NCI-H69 (cell line): ENCODE data around the gene BHMT.
A peak's percentile ranks its signal among the peaks of the same experiment; 100 is the strongest.
"Not testable (repeated sequence)": the region's sequence is repeated elsewhere in the genome, so short reads cannot be mapped to it uniquely, and the experiment has no call there.

ENCODE experiments used
- DNase-seq: peaks from one replicate; lab custom pipeline; 2025; lab: John Stamatoyannopoulos, UW

The BHMT gene

GRCh38 chr5:79111960-79112702, 522 bp downstream of the BHMT start:
- DNase-seq, result no peak

- no peak for DNase-seq
Measured at GRCh38 chr5:79112703-79113058, 1.1 kb downstream of the BHMT start.

GRCh38 chr5:79119486-79119885, 7.9 kb downstream of the BHMT start:
- DNase-seq, result no peak

- DNase-seq, result no peak
Measured at GRCh38 chr5:79120221-79120620, 8.6 kb downstream of the BHMT start.

- no peak for DNase-seq
Measured at GRCh38 chr5:79122973-79123372, 11.4 kb downstream of the BHMT start.

- no peak for DNase-seq
Measured at GRCh38 chr5:79124607-79125006, 13.0 kb downstream of the BHMT start.

- no peak for DNase-seq
Measured at GRCh38 chr5:79130781-79131180, 19.2 kb downstream of the BHMT start.

- DNase-seq, result peak; percentile 52
Measured at GRCh38 chr5:79133121-79133656, 21.6 kb downstream of the BHMT start.

- DNase-seq, result peak; percentile 78
Measured at GRCh38 chr5:79133657-79134451, 22.2 kb downstream of the BHMT start.

- no peak for DNase-seq
Measured at GRCh38 chr5:79135790-79136553, 24.4 kb downstream of the BHMT start.

- no peak for DNase-seq
Measured at GRCh38 chr5:79136618-79137017, 25.0 kb downstream of the BHMT start.

GRCh38 chr5:79140553-79140952, 28.9 kb downstream of the BHMT start:
- no peak for DNase-seq

GRCh38 chr5:79143684-79144379, 32.2 kb downstream of the BHMT start:
- no peak for DNase-seq

- DNase-seq, result no peak
Measured at GRCh38 chr5:79147076-79147475, 35.5 kb downstream of the BHMT start.

GRCh38 chr5:79149433-79149832, 37.8 kb downstream of the BHMT start:
- DNase-seq, result no peak

GRCh38 chr5:79151942-79152671, 40.5 kb downstream of the BHMT start:
- peak; percentile 12 for DNase-seq

GRCh38 chr5:79157305-79157704, 45.7 kb downstream of the BHMT start:
- no peak for DNase-seq

- DNase-seq, result not testable (repeated sequence)
Measured at GRCh38 chr5:79161647-79162046, 50.0 kb downstream of the BHMT start.

GRCh38 chr5:79168031-79168430, 56.4 kb downstream of the BHMT start:
- DNase-seq, result no peak

- no peak for DNase-seq
Measured at GRCh38 chr5:79170661-79171060, 59.1 kb downstream of the BHMT start.

GRCh38 chr5:79171635-79172245, 60.1 kb downstream of the BHMT start:
- DNase-seq, result no peak
